MG63 (cell line): Measurements from ENCODE around the gene ECSCR. TPM values are rescaled to one million over a fixed set of nuclear protein-coding genes. Genes with fewer than 3 reads are reported as not detected.
"Not testable (repeated sequence)": the region's sequence is repeated elsewhere in the genome, so short reads cannot be mapped to it uniquely, and the experiment has no call there.

Source experiments
- DNase-seq: peaks from one replicate; pipeline ENCODE4 v3.0.0-alpha.2; 2020
- H3K27me3 ChIP-seq: fragments of 250-450 bp; sonication (Bioruptor Pico); 2 replicates; pipeline ENCODE4 v1.5.1; 2020; ENCODE audit warnings: mild to moderate bottlenecking, moderate library complexity
- H3K36me3 ChIP-seq: fragments of 250-450 bp; sonication (Bioruptor Pico); 2 replicates; pipeline ENCODE4 v1.5.1; 2020; ENCODE audit warnings: mild to moderate bottlenecking, moderate library complexity
- H3K4me3 ChIP-seq: fragments of 250-450 bp; sonication (Bioruptor Pico); 2 replicates; pipeline ENCODE4 v1.5.1; 2020; ENCODE audit warnings: mild to moderate bottlenecking, moderate library complexity
- H3K9me3 ChIP-seq: fragments of 250-450 bp; sonication (Bioruptor Pico); 2 replicates; pipeline ENCODE4 v1.5.1; 2020; ENCODE audit warnings: mild to moderate bottlenecking, moderate library complexity
- total RNA-seq: library from RNA; depleted of rRNA; stranded (reverse); fragments of >200 nt; shearing (Covaris generic); gene quantifications from 2 replicates; pipeline ENCODE4 v1.2.3, GENCODE V29; 2014; ENCODE audit warnings: low replicate concordance; rRNA removed

The ECSCR gene, protein sequence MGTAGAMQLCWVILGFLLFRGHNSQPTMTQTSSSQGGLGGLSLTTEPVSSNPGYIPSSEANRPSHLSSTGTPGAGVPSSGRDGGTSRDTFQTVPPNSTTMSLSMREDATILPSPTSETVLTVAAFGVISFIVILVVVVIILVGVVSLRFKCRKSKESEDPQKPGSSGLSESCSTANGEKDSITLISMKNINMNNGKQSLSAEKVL
- 0.63 and 0.74 TPM in 2 replicates for total RNA-seq

DNA sequence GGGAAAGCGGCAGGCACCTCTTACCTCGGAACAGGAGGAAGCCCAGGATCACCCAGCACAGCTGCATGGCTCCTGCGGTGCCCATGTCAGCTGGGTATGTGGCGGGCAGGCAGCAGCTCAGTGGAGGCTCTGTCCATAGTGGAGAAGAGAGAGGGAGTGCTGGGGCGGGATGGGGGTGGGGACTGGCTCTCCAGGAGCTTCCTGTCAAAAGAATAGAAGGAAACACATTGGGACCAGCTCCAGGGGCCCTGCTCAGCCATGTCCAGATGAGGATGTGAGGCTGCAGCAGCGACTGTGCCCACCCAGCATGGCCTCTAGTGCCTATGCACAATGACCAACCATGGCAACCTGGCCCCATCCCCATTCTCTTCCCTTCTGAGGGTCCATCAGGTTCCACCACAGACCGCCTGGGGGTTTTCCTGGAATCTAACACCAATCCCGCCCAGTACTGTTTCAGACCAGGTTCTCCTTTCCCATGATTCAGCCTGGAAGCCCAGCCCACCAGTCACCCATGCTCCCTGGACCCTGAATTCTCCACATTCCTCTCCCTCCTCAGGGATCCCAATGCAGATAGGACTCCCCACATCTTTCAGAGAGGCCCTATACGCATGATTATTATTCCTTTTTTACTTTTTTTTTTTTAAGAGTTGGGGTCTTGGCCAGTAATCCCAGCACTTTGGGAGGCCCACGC, at the start of gene ECSCR:
Gene ECSCR (minus strand): TSS at position 158 of the 691 bp plus-strand sequence. CDS start 73 bp downstream, at position 85.
- no peaks in the 10 kb centered on the region for H3K27me3 ChIP-seq
- no peak within 1 kb of the TSS for H3K4me3 ChIP-seq
- DNase-seq, result peak; percentile 55

DNA sequence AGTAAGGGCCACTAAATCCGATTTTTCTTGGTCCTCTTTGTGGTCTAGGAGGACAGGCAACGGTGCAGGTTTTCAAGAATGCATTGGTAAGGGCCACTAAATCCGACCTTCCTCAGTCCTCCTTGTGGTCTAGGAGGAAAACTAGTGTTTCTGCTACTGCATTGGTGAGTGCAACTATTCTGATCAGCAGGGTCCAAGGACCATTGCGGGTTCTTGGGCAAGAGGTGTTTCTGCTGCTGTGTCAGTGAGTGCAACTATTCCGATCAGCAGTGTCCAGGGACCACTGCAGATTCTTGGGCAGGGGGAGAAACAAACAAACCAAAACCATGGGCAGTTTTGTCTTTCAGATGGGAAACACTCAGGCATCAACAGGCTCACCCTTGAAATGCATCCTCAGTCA, 42.2 kb upstream of the ECSCR start:
- not testable (repeated sequence) for H3K4me3 ChIP-seq, H3K9me3 ChIP-seq, DNase-seq, H3K27me3 ChIP-seq, H3K36me3 ChIP-seq

More for the DNA sequence above, at the start of gene ECSCR:
- no peaks in the 10 kb centered on the region for H3K36me3 ChIP-seq
- no peaks in the 10 kb centered on the region for H3K9me3 ChIP-seq

DNA sequence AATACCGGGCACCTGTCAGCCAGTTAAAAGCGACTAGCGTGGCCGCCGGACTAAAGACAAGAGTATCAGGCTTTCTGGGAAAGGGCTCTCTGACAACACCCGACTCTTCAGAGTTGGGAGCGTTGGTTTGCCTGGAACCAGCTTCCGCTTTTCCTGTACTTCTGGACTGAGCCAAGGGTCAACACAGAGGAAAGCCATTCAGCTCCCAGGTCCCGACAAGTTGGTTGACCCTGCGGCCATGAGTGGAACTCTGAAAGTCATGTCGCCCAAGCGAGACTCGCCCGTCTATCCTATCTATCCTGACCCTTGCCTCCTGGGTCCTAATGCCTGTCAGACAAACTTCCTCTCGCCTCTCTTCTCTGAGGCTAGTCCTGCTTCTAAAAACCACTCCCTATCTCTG, 41.3 kb upstream of the ECSCR start:
- H3K4me3 ChIP-seq, result peak overlapping the region; percentile 49
- DNase-seq, result peak; percentile 43

GRCh38 chr5:139503036-139503817, 40.7 kb upstream of the ECSCR start:
- H3K27me3 ChIP-seq, H3K36me3 ChIP-seq, DNase-seq, H3K9me3 ChIP-seq: not testable (repeated sequence)
- H3K4me3 ChIP-seq, result peak overlapping the region; percentile 49

More for the DNA sequence above, 41.3 kb upstream of the ECSCR start:
- not testable (repeated sequence) for H3K27me3 ChIP-seq, H3K36me3 ChIP-seq, H3K9me3 ChIP-seq

GRCh38 chr5:139501381-139501780, 38.8 kb upstream of the ECSCR start:
- no peaks in the 10 kb centered on the region for H3K36me3 ChIP-seq
- H3K9me3 ChIP-seq, result peaks cover 8% of the 10 kb centered on the region
- H3K27me3 ChIP-seq, result no peaks in the 10 kb centered on the region
- DNase-seq, result no peak
- no peak overlapping the region for H3K4me3 ChIP-seq

DNA sequence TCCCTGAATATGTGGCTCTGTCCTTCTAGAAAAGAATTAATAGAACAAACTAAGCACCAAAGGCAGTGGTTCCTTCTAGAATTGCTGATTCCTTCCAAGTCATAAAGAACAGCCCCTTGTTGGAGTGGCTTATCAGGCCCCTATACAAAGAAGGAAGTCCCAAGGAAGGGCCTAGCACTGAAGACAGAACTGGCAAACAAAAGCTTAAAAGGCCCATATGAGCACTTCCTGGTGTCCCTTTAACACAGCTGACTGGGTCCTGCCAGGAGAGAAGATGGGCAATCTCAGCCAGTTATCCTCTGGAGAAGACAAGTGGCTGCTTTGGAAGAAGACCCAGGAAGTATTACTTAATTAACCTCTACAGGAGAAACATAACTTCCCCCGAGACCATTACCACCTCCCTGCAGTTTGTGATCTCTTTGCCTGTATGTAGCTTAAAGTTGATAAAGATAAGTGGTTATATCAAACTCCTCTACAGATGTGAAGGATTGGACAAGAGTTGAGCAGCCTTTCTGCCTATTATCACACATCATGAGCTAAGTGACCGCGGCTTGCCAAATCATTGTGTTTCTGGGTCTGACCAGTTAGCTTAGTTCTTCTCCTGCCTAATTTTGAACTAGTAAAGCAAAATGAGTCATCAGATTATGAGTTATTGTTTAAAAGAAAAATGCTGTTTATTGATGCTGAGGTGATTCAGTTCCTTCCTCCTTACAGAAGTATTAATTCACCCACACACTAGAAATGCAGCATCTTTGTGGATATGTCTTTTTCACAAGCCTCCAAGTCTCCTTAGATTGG, 33.3 kb upstream of the ECSCR start:
- H3K9me3 ChIP-seq, result no peaks in the 10 kb centered on the region
- no peaks in the 10 kb centered on the region for H3K36me3 ChIP-seq
- no peak overlapping the region for H3K4me3 ChIP-seq
- DNase-seq, result peak; percentile 92
- no peaks in the 10 kb centered on the region for H3K27me3 ChIP-seq

GRCh38 chr5:139494832-139495231, 32.3 kb upstream of the ECSCR start:
- no peak overlapping the region for H3K4me3 ChIP-seq
- no peaks in the 10 kb centered on the region for H3K27me3 ChIP-seq
- peak; percentile 65 for DNase-seq
- no peaks in the 10 kb centered on the region for H3K9me3 ChIP-seq
- H3K36me3 ChIP-seq, result no peaks in the 10 kb centered on the region

DNA sequence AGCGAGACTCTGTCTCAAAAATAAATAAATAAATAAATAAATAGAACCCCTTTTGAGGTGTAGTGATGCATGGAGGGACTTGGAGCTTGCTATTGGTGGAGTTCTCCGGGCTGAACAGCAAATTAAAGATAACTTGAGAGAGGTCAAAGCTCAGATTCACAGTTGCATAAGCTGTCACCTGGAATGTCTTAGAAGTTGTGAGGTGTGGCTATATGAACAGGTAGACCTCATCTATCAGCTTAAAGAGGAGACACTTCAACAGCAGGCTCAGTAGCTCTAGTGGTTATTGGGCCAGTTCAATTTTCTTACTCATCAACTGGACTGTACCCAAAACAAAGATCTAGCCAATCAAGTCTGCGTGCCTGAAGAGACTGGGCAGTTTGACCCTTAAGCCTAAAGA, 31.7 kb upstream of the ECSCR start:
- Histone ChIP-seq H3K36me3 (no peaks in the 10 kb centered on the region), H3K4me3 (no peak overlapping the region), H3K9me3 (no peaks in the 10 kb centered on the region), H3K27me3 (no peaks in the 10 kb centered on the region)
- DNase-seq, result peak; percentile 21

GRCh38 chr5:139492700-139493192, 30.2 kb upstream of the ECSCR start:
- Histone ChIP-seq H3K36me3 (no peaks in the 10 kb centered on the region), H3K9me3 (no peaks in the 10 kb centered on the region), H3K4me3 (no peak overlapping the region), H3K27me3 (no peaks in the 10 kb centered on the region)
- peak; percentile 72 for DNase-seq

- no peaks in the 10 kb centered on the region for H3K36me3 ChIP-seq
- H3K27me3 ChIP-seq, result no peaks in the 10 kb centered on the region
- no peaks in the 10 kb centered on the region for H3K9me3 ChIP-seq
- no peak overlapping the region for H3K4me3 ChIP-seq
- no peak for DNase-seq
Observed at GRCh38 chr5:139488260-139488659, 25.7 kb upstream of the ECSCR start.

DNA sequence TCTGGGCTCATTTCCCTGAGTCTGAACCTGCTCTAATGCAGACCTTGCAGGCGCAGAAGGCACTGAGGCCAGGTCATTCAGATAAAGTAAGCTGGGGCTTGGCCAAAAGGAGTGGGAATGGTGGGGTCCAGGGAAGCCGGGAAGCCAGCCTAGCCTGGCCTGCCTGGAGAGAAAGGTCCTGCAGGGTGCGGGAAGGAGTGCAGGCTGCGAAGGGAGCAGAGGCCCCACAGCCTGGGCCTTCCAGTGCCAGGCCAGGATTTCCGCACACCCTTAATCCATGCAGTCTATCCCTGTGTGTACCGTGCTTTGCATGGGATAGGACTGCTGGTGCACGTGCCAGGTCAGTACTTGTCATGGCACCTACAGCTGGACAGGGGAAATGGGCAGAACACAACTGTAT, 23.7 kb upstream of the ECSCR start:
- DNase-seq, result peak; percentile 32
- Histone ChIP-seq H3K4me3 (no peak overlapping the region), H3K36me3 (peaks cover 4% of the 10 kb centered on the region), H3K9me3 (no peaks in the 10 kb centered on the region), H3K27me3 (no peaks in the 10 kb centered on the region)

DNA sequence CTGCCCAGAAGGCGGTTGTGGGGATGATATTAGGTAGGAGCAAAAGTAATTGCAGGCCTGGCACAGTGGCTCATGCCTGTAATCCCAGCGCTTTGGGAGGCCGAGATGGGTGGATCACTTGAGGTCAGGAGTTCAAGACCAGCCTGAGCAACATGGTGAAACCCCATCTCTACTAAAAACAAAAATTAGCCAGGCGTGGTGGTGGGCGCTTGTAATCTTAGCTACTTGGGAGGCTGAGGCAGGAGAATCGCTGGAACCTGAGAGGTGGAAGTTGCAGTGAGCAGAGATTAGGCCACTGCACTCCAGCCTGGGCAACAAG, 20.3 kb upstream of the ECSCR start:
- peak overlapping the region; percentile 66 for H3K4me3 ChIP-seq
- peaks cover 33% of the 10 kb centered on the region for H3K36me3 ChIP-seq
- not testable (repeated sequence) for H3K9me3 ChIP-seq, H3K27me3 ChIP-seq, DNase-seq

DNA sequence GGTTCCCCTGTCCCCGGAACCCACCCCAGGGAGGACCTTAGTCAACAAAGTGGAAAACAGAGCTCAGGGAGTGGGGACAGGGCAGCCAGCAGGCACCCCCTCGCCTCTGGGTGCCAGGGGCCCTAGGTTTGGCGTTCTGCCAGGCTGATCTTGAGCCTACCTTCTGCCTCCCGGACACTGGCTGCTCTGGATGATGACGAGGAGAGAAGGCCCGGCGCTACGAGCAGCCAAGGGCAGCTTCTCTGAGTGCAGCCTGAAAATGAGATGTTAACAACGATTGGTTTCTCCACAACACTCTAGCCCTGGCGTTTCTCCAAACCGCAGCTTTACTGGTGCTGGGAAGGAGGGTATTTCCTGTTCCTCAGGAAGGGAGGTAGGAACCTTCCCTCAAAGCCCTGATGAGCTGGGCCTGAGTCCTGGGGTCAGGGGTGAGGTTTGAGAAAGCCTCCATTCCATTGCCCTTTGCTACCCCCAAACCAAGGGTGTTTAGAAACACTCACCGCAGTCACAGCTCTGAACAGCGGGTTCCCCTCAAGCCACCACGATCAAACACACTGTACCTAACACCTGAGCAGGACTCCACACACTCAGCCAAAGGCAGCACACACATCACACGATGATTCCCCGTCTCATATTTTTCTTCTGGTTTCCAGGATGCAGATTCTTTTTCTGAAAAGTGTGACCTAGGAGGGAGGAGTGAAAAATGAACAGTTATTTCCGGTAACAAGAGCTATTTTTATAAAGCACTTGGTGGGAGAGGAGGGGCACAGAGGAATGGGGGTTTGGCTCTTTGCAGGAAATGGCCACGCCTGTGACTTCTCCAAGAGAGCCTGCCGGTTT, 19.7 kb upstream of the ECSCR start, which contains the start of gene STING1:
Gene STING1 (minus strand): TSS at position 709 of the 840 bp plus-strand sequence. CDS start 1,054 bp downstream, outside the sequence.
- H3K9me3 ChIP-seq, result no peaks in the 10 kb centered on the region
- peak; percentile 98 for DNase-seq
- H3K27me3 ChIP-seq, result no peaks in the 10 kb centered on the region
- peaks cover 39% of the 10 kb centered on the region for H3K36me3 ChIP-seq
- peak within 1 kb of the TSS; percentile 66 for H3K4me3 ChIP-seq

GRCh38 chr5:139481580-139482049, 19.1 kb upstream of the ECSCR start:
- Histone ChIP-seq H3K27me3 (no peaks in the 10 kb centered on the region), H3K4me3 (peak overlapping the region; percentile 66), H3K9me3 (no peaks in the 10 kb centered on the region), H3K36me3 (peaks cover 44% of the 10 kb centered on the region)
- peak; percentile 67 for DNase-seq

- Histone ChIP-seq H3K36me3 (peaks cover 48% of the 10 kb centered on the region), H3K27me3 (no peaks in the 10 kb centered on the region), H3K9me3 (no peaks in the 10 kb centered on the region), H3K4me3 (peak overlapping the region; percentile 66)
- no peak for DNase-seq
Observed at GRCh38 chr5:139481122-139481533, 18.6 kb upstream of the ECSCR start.

DNA sequence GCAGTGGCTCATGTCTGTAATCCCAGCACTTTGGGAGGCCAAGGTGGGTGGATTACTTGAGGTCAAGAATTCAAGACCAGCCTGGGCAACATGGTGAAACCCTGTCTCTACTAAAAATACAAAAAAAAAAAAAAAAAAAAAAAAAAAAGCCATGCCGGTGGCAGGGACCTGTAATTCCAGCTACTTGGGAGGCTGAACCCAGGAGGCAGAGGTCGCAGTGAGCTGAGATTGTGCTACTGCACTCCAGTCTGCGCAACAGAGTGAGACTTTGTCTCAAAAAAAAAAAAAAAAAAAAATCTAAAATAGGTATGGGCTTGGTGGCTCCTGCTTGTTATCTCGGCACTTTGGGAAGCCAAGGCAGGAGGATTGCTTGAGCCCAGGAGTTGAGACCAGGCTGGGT, 17.2 kb upstream of the ECSCR start:
- not testable (repeated sequence) for DNase-seq, H3K9me3 ChIP-seq, H3K27me3 ChIP-seq, H3K4me3 ChIP-seq
- H3K36me3 ChIP-seq, result peaks cover 61% of the 10 kb centered on the region
